ENCODE measurements around the gene GMPS.
"Not testable (repeated sequence)": the region's sequence is repeated elsewhere in the genome, so short reads cannot be mapped to it uniquely, and the experiment has no call there.

GMPS gene

GRCh38 chr3:155872904-155873646 lies 2.6 kb downstream of the GMPS start:
- DNase-seq (ENCODE audit: low spot score), result no peak

GRCh38 chr3:155876037-155876436 lies 5.6 kb downstream of the GMPS start:
- no peak for DNase-seq (ENCODE audit: low spot score)

GRCh38 chr3:155876503-155876902 lies 6.1 kb downstream of the GMPS start:
- DNase-seq (ENCODE audit: low spot score), result no peak

GRCh38 chr3:155880286-155880685 lies 9.8 kb downstream of the GMPS start:
- DNase-seq (ENCODE audit: low spot score), result no peak

GRCh38 chr3:155884292-155884691 lies 13.8 kb downstream of the GMPS start:
- no peak for DNase-seq (ENCODE audit: low spot score)

GRCh38 chr3:155885292-155885691 lies 14.8 kb downstream of the GMPS start:
- no peak for DNase-seq (ENCODE audit: low spot score)

GRCh38 chr3:155886348-155886747 lies 15.9 kb downstream of the GMPS start:
- not testable (repeated sequence) for DNase-seq (ENCODE audit: low spot score)

- no peak for DNase-seq (ENCODE audit: low spot score)
These were observed 16.5 kb downstream of the GMPS start for GRCh38 chr3:155886915-155887314.

- no peak for DNase-seq (ENCODE audit: low spot score)
These were observed 18.8 kb downstream of the GMPS start for GRCh38 chr3:155889212-155889611.

- DNase-seq (ENCODE audit: low spot score), result no peak
These were observed 19.5 kb downstream of the GMPS start for GRCh38 chr3:155889952-155890351.

- DNase-seq (ENCODE audit: low spot score), result no peak
These were observed 20.3 kb downstream of the GMPS start for GRCh38 chr3:155890671-155891190.

- no peak for DNase-seq (ENCODE audit: low spot score)
These were observed 20.9 kb downstream of the GMPS start for GRCh38 chr3:155891321-155891720.

GRCh38 chr3:155895379-155895900 lies 25.0 kb downstream of the GMPS start:
- no peak for DNase-seq (ENCODE audit: low spot score)

- no peak for DNase-seq (ENCODE audit: low spot score)
These were observed 36.5 kb downstream of the GMPS start for GRCh38 chr3:155906900-155907299.

GRCh38 chr3:155908086-155908485 lies 37.6 kb downstream of the GMPS start:
- no peak for DNase-seq (ENCODE audit: low spot score)

- DNase-seq (ENCODE audit: low spot score), result no peak
These were observed 38.2 kb downstream of the GMPS start for GRCh38 chr3:155908605-155909004.

- DNase-seq (ENCODE audit: low spot score), result no peak
These were observed 41.6 kb downstream of the GMPS start for GRCh38 chr3:155912090-155912489.

- no peak for DNase-seq (ENCODE audit: low spot score)
These were observed 42.2 kb downstream of the GMPS start for GRCh38 chr3:155912579-155913190.

GRCh38 chr3:155917781-155918180 lies 47.3 kb downstream of the GMPS start:
- DNase-seq (ENCODE audit: low spot score), result no peak

- no peak for DNase-seq (ENCODE audit: low spot score)
These were observed 49.3 kb downstream of the GMPS start for GRCh38 chr3:155919728-155920127.

GRCh38 chr3:155921486-155921885 lies 51.0 kb downstream of the GMPS start:
- DNase-seq (ENCODE audit: low spot score), result no peak

GRCh38 chr3:155934230-155934629 lies 63.8 kb downstream of the GMPS start:
- DNase-seq (ENCODE audit: low spot score), result no peak

- no peak for DNase-seq (ENCODE audit: low spot score)
These were observed 68.0 kb downstream of the GMPS start for GRCh38 chr3:155938409-155938808.

Measured in RKO (cell line).